Caco-2 (cell line): ENCODE measurements around the gene ATRIP. TPM values are rescaled to one million over a fixed set of nuclear protein-coding genes. Genes with fewer than 3 reads are reported as not detected.

ENCODE experiments used
- BruUV-seq: library from RNA; stranded (reverse); fragments of 400-500 nt; replicated peaks from 2 replicates; lab custom pipeline; 2021; lab: Mats Ljungman, UMichigan
- CTCF ChIA-PET: fragments of 300-600 bp; sonication (Branson Sonifier 250); formaldehyde crosslinking; loops from one replicate; lab custom pipeline; 2022; ENCODE audit warnings: antibody characterized with exemption; lab: Charles Lee
- POLR2A ChIA-PET: fragments of 300-600 bp; sonication (Branson Sonifier 250); formaldehyde crosslinking; loops from one replicate; lab custom pipeline; 2022; ENCODE audit warnings: antibody characterized with exemption; lab: Charles Lee
- DNase-seq, 2 experiments: peaks; one replicate each; pipeline versions ENCODE4 v3.0.0 to v3.0.0-alpha.2; 2020 to 2022
- H3K27me3 ChIP-seq: replicated peaks from 2 replicates; pipeline ENCODE4 v1.6.0; 2011; ENCODE audit warnings: low read length; ENCODE audit not compliant: control insufficient read depth, insufficient read depth
- H3K36me3 ChIP-seq: 2 replicates; pipeline ENCODE4 v1.5.1; 2011; ENCODE audit warnings: low read length; ENCODE audit not compliant: control insufficient read depth, insufficient read depth
- H3K4me1 ChIP-seq: fragments of 250-450 bp; sonication (Bioruptor Pico); 2 replicates; pipeline ENCODE4 v1.5.1; 2020; ENCODE audit warnings: mild to moderate bottlenecking
- H3K4me3 ChIP-seq: 2 replicates; pipeline ENCODE4 v1.5.1; 2011; ENCODE audit warnings: low read depth, mild to moderate bottlenecking, control low read depth, low read length
- H3K9me3 ChIP-seq: fragments of 250-450 bp; sonication (Bioruptor Pico); 2 replicates; pipeline ENCODE4 v1.5.1; 2020; ENCODE audit warnings: mild to moderate bottlenecking, moderate library complexity
- H3K27ac Mint-ChIP-seq: one replicate; pipeline ENCODE4 v1.8.0; 2022; ENCODE audit warnings: mixed read lengths; ENCODE audit not compliant: unreplicated experiment
- H3K27me3 Mint-ChIP-seq: one replicate; pipeline ENCODE4 v1.8.0; 2022; ENCODE audit warnings: mixed read lengths; ENCODE audit not compliant: insufficient read depth, unreplicated experiment
- H3K36me3 Mint-ChIP-seq: one replicate; pipeline ENCODE4 v1.8.0; 2022; ENCODE audit warnings: mild to moderate bottlenecking, mixed read lengths; ENCODE audit not compliant: insufficient read depth, unreplicated experiment
- H3K4me1 Mint-ChIP-seq: one replicate; pipeline ENCODE4 v1.8.0; 2022; ENCODE audit warnings: low read depth, mixed read lengths; ENCODE audit not compliant: unreplicated experiment
- H3K4me3 Mint-ChIP-seq: one replicate; pipeline ENCODE4 v1.8.0; 2022; ENCODE audit warnings: mild to moderate bottlenecking, moderate library complexity, mixed read lengths; ENCODE audit not compliant: unreplicated experiment
- H3K9me3 Mint-ChIP-seq: one replicate; pipeline ENCODE4 v1.8.0; 2022; ENCODE audit warnings: mixed read lengths; ENCODE audit not compliant: unreplicated experiment
- CTCF ChIP-seq, 2 experiments: fragments of 200-600 bp in 1 of 2; IDR thresholded peaks; 1 replicate in 1 of 2; 2 replicates in 1 of 2; pipeline versions ENCODE4 v1.5.1 to v1.8.0; 2011 to 2022; ENCODE audit warnings: antibody characterized with exemption in 1 of 2, control low read depth in 1 of 2, inconsistent platforms in 1 of 2, low read depth in 1 of 2, low read length in 1 of 2, mild to moderate bottlenecking in 1 of 2, moderate library complexity in 1 of 2; ENCODE audit not compliant: insufficient read depth in 1 of 2, severe bottlenecking in 1 of 2, unreplicated experiment in 1 of 2
- intact Hi-C: fragments of 100-400 bp; cut with micrococcal nuclease; formaldehyde crosslinking; loops from one replicate; pipeline ENCODE4 v1.10.0; 2022; ENCODE audit not compliant: unreplicated experiment
- total RNA-seq: library from RNA; stranded (reverse); gene quantifications from 2 replicates; pipeline ENCODE4 v1.2.3, GENCODE V29; 2022

Gene ATRIP
- total RNA-seq, 1 experiment from 2014 or later: 15.9 TPM

GRCh38 chr3:48412375-48413001 lies 34.0 kb upstream of the ATRIP start:
- intact Hi-C loops: no loop called here
- Mint-ChIP-seq H3K27ac (no peak overlapping the region), H3K4me3 (no peak overlapping the region), H3K36me3 (peaks cover 88% of the 10 kb centered on the region), H3K9me3 (no peaks in the 10 kb centered on the region), H3K4me1 (peaks cover 5% of the 10 kb centered on the region), H3K27me3 (no peaks in the 10 kb centered on the region)
- Histone ChIP-seq H3K36me3 (peaks cover 21% of the 10 kb centered on the region), H3K27me3 (no peaks in the 10 kb centered on the region), H3K4me3 (no peak overlapping the region), H3K9me3 (no peaks in the 10 kb centered on the region), H3K4me1 (no peaks in the 10 kb centered on the region)
- TSS peak; percentile 12 for BruUV-seq
- DNase-seq: peak in 1 of 2 experiments; percentile 11
- CTCF ChIA-PET: interaction anchor here (2.5 kb wide), 1 partner anchor 23 kb away, joined by 22 read pairs; no protein-coding TSS in a partner anchor
- TF ChIP-seq CTCF (IDR thresholded peaks at IDR 0.05; ENCODE audit: insufficient read depth in 1 of 2, low read depth in 1 of 2, low read length in 1 of 2, severe bottlenecking in 1 of 2, unreplicated experiment in 1 of 2): no peak
- POLR2A ChIA-PET: interaction anchor here (0.6 kb wide), 1 partner anchor 90 kb away, joined by 10 read pairs; no protein-coding TSS in a partner anchor

- ChIA-PET CTCF (interaction anchor here (2.5 kb wide), 1 partner anchor 23 kb away, joined by 22 read pairs; no protein-coding TSS in a partner anchor), POLR2A (interaction anchor here (0.6 kb wide), 1 partner anchor 91 kb away, joined by 10 read pairs; no protein-coding TSS in a partner anchor)
- Mint-ChIP-seq H3K36me3 (peaks cover 93% of the 10 kb centered on the region), H3K4me3 (no peak overlapping the region), H3K27me3 (no peaks in the 10 kb centered on the region), H3K4me1 (peaks cover 5% of the 10 kb centered on the region), H3K27ac (peak overlapping the region; percentile 48), H3K9me3 (no peaks in the 10 kb centered on the region)
- no peaks in the 10 kb centered on the region for H3K4me1 ChIP-seq
- H3K4me3 ChIP-seq: no peak overlapping the region
- no peak for TF ChIP-seq CTCF (IDR thresholded peaks at IDR 0.05; ENCODE audit: insufficient read depth in 1 of 2, low read depth in 1 of 2, low read length in 1 of 2, severe bottlenecking in 1 of 2, unreplicated experiment in 1 of 2)
- peaks cover 19% of the 10 kb centered on the region for H3K36me3 ChIP-seq
- intact Hi-C loops: no loop called here
- H3K27me3 ChIP-seq: no peaks in the 10 kb centered on the region
- no TSS peak for BruUV-seq
- no peaks in the 10 kb centered on the region for H3K9me3 ChIP-seq
- no peak for DNase-seq
These were observed 33.5 kb upstream of the ATRIP start for GRCh38 chr3:48413086-48413485.

GRCh38 chr3:48413611-48414010 lies 32.9 kb upstream of the ATRIP start:
- Mint-ChIP-seq H3K27ac (no peak overlapping the region), H3K4me3 (no peak overlapping the region), H3K9me3 (no peaks in the 10 kb centered on the region), H3K36me3 (peaks cover 94% of the 10 kb centered on the region), H3K4me1 (peaks cover 5% of the 10 kb centered on the region), H3K27me3 (no peaks in the 10 kb centered on the region)
- H3K9me3 ChIP-seq: no peaks in the 10 kb centered on the region
- no TSS peak for BruUV-seq
- peaks cover 19% of the 10 kb centered on the region for H3K36me3 ChIP-seq
- POLR2A ChIA-PET: no interaction called here
- no peak for TF ChIP-seq CTCF (IDR thresholded peaks at IDR 0.05; ENCODE audit: insufficient read depth in 1 of 2, low read depth in 1 of 2, low read length in 1 of 2, severe bottlenecking in 1 of 2, unreplicated experiment in 1 of 2)
- no peaks in the 10 kb centered on the region for H3K4me1 ChIP-seq
- no peak overlapping the region for H3K4me3 ChIP-seq
- DNase-seq: no peak
- H3K27me3 ChIP-seq: no peaks in the 10 kb centered on the region
- intact Hi-C loops: no loop called here
- CTCF ChIA-PET: interaction anchor here (2.5 kb wide), 1 partner anchor 22 kb away, joined by 22 read pairs; no protein-coding TSS in a partner anchor
